HG03103 (cell line): ENCODE data around the gene CCNF.

Experiments
- ATAC-seq: cut with Tn5 transposase; IDR thresholded peaks from one replicate; pipeline ENCODE4 v1.9.1; 2021; ENCODE audit warnings: low read depth; ENCODE audit not compliant: unreplicated experiment

Gene CCNF

GRCh38 chr16:2455081-2455845 is 26.0 kb downstream of the CCNF start:
- no peak for ATAC-seq

- no peak for ATAC-seq
These were observed 27.4 kb downstream of the CCNF start for GRCh38 chr16:2456551-2457153.

GRCh38 chr16:2457267-2457666 is 28.0 kb downstream of the CCNF start:
- no peak for ATAC-seq

GRCh38 chr16:2457946-2458345 is 28.7 kb downstream of the CCNF start:
- no peak for ATAC-seq

GRCh38 chr16:2458887-2459646 is 29.8 kb downstream of the CCNF start:
- no peak for ATAC-seq

- peak; percentile 92 for ATAC-seq
These were observed 30.6 kb downstream of the CCNF start, which contains the start of gene TEDC2 for GRCh38 chr16:2459647-2460390. Gene TEDC2 (plus strand): TSS chr16:2460109. CDS start chr16:2460145, 36 bp downstream.

GRCh38 chr16:2460391-2460713 is 31.1 kb downstream of the CCNF start:
- no peak for ATAC-seq

- ATAC-seq: no peak
These were observed 31.7 kb downstream of the CCNF start for GRCh38 chr16:2460916-2461315.

DNA sequence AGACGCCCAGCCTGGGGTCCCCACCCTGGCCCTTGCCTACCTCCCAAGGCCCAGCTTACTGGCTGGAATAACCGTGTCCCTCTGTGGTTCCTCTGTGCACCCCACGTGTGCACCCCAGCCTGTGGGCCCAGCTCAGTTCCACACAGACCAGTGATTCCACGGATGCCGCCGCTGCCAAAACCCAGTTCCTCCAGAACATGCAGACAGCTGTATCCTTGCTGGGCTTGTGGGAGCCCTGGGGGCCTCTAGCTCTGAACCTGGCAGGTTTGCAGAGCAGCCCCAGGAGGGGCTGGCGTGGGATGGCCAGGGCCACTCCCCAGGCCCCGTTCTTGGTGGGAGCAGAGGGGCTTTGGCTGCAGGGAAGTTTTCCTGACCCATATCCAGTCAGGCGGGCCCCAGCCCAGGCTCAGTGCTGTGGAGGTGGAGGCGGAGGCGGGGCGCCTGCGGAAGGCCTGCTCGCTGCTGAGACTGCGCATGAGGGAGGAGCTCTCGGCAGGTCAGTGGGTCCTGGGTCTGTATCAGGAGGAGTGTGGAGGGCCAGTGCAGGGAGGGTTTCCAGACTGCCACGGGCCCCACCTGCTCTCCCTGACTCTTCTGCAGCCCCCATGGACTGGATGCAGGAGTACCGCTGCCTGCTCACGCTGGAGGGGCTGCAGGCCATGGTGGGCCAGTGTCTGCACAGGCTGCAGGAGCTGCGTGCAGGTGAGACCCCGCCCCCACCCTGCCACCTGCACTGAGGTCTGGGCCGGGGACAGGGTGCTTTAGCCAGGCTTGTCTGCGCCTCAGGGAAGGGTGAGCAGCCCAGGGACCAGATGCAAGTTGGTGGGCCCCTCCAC is 33.0 kb downstream of the CCNF start:
- ATAC-seq: no peak

DNA sequence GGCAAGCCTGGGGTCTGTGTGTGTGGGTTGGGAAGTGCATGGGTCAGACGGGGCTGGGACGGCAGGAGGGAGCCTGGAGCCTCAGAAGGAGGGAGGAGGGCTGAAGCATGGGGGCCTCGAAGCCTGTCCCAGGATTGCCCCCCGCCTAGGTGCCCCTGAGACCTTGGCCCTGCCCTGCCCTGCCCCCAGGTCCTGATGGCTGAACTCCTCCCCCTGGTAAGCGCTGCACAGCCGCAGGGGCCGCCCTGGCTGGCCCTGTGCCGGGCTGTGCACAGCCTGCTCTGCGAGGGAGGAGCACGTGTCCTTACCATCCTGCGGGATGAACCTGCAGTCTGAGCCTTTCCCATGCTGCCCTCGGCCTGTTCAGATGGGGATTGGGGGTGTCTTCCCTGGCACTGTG is 35.1 kb downstream of the CCNF start:
- ATAC-seq: no peak

DNA sequence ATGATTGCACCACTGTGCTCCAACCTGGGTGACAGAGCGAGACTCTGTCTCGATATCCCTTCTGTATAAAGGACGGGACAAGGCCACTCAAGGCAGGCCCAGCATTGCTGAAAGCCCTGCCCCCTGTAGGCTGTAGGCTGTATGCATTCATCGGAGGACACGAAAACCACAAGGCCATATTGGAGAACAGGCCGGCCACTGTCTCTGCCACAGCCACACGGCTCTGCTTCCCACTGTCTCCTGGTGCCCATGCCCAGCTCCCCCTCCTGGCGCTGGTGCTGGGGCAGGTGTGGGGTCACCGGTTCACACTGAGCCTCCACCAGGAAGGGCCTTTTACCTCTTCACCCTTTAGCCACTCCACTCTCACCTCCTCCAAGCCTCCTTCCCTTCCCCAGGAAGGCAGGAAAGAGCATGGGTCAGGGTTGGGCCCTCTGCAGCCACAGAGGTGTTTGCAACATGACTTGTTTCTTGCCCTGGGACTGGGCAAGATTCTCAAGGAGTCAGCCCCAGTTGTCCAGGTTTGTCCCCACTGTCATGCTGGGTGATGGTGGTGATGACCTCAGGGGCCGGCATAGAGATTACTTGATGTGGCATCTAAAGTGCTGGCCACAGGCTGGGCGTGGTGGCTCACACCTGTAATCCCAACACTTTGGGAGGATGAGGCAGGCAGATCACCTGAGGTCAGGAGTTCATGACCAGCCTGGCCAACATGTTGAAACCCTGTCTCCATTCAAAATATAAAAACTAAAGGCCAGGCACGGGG is 36.6 kb downstream of the CCNF start:
- ATAC-seq: no peak

- ATAC-seq: no peak
These were observed 37.6 kb downstream of the CCNF start for GRCh38 chr16:2466667-2467527.

DNA sequence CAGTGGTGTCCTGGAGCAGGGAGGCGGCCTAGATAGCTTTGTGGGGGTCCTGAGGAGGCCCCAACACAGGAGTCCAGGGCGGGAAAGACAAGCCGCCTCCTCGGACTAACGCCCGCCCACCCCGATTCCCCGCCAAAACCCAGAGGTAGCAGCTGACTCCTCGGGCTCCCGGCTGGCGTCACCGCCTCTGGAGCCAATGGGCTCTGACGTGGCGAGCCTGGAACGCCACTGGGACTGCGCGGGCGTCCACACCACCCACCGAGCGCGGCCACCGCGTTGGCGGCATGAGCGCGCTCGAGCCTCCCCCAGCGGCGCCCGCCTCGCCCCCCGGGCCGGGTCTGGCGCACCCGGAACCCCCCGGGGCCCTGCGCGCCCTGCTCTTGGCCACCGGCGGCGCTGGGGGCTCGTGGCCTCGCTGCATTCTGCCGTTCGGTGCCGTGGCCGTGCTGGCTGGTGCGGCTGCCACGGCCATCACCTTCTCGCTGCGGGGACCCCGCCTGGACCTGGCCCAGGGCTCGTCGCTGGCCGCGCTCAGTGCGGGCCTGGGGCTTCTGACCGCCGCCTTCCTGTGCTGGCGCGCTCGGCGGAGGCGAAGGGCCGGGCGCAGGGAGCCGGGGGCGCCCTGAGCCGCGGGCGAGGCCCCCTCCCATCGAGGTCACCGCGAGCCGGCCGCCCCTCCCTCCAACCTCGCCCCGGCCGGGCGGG is 38.4 kb downstream of the CCNF start:
- ATAC-seq: no peak

- ATAC-seq: no peak
These were observed 39.0 kb downstream of the CCNF start for GRCh38 chr16:2468233-2468724.

GRCh38 chr16:2468725-2469398 is 39.6 kb downstream of the CCNF start:
- ATAC-seq: no peak

GRCh38 chr16:2469399-2470233 is 40.4 kb downstream of the CCNF start:
- ATAC-seq: no peak
